Naive thymus-derived CD4-positive, alpha-beta T cell (primary cell): ENCODE measurements around the gene ADAMTS10. TPM values are rescaled to one million over a fixed set of nuclear protein-coding genes. Genes with fewer than 3 reads are reported as not detected.
A peak's percentile ranks its signal among the peaks of the same experiment; 100 is the strongest.

Experiments used
- ATAC-seq: fragments of 150-1000 bp; cut with Tn5 transposase; 2 replicates; pipeline ENCODE4 v1.10.0; 2021; ENCODE audit warnings: mild to moderate bottlenecking, moderate library complexity
- CTCF ChIA-PET: fragments of 350-600 bp; sonication (Branson Sonifier 250); formaldehyde crosslinking; loops from one replicate; lab custom pipeline; 2021; ENCODE audit warnings: antibody characterized with exemption; lab: Charles Lee
- POLR2A ChIA-PET: fragments of 350-600 bp; sonication (Branson Sonifier 250); formaldehyde crosslinking; loops from one replicate; lab custom pipeline; 2021; ENCODE audit warnings: antibody characterized with exemption, inconsistent platforms; lab: Charles Lee
- DNase-seq, 9 donors: peaks; one replicate each; pipeline versions ENCODE4 v3.0.0 to v3.0.0-alpha.2; 2020 to 2022; ENCODE audit warnings: mixed read lengths in 1 of 9
- H3K27ac ChIP-seq: one replicate; pipeline ENCODE4 v1.7.0; 2013; ENCODE audit warnings: mild to moderate bottlenecking, low read depth, low read length, moderate library complexity
- H3K27me3 ChIP-seq, 2 donors: one replicate each; pipeline ENCODE4 v1.7.0; 2013; ENCODE audit warnings: low read length in 2 of 2, mild to moderate bottlenecking in 2 of 2, moderate library complexity in 2 of 2; ENCODE audit not compliant: control insufficient read depth in 2 of 2, insufficient read depth in 2 of 2
- H3K36me3 ChIP-seq, 3 experiments: 1 replicate in 2 of 3; 2 replicates in 1 of 3; pipeline ENCODE4 v1.7.0; 2013; ENCODE audit warnings: low read length in 3 of 3, mild to moderate bottlenecking in 3 of 3, moderate library complexity in 1 of 3; ENCODE audit not compliant: insufficient read depth in 3 of 3, control insufficient read depth in 2 of 3
- H3K4me1 ChIP-seq, 2 donors: one replicate each; pipeline ENCODE4 v1.7.0; 2013; ENCODE audit warnings: low read length in 2 of 2, mild to moderate bottlenecking in 2 of 2, moderate library complexity in 1 of 2; ENCODE audit not compliant: control insufficient read depth in 2 of 2, insufficient read depth in 2 of 2
- H3K4me3 ChIP-seq: 2 replicates; pipeline ENCODE4 v1.7.0; 2013; ENCODE audit warnings: mild to moderate bottlenecking, low read length
- H3K9me3 ChIP-seq, 3 experiments: 1 replicate in 2 of 3; 2 replicates in 1 of 3; pipeline ENCODE4 v1.7.0; 2013; ENCODE audit warnings: low read length in 3 of 3; ENCODE audit not compliant: control insufficient read depth in 2 of 3
- H3K27ac Mint-ChIP-seq, 9 donors: one replicate each; pipeline ENCODE4 v1.8.0; 2020 to 2022; ENCODE audit warnings: mixed read lengths in 9 of 9, mild to moderate bottlenecking in 8 of 9, moderate library complexity in 5 of 9, inconsistent platforms in 2 of 9
- H3K27me3 Mint-ChIP-seq, 5 donors: one replicate each; pipeline ENCODE4 v1.8.0; 2021 to 2022; ENCODE audit warnings: mixed read lengths in 5 of 5, mild to moderate bottlenecking in 1 of 5
- H3K36me3 Mint-ChIP-seq, 5 donors: one replicate each; pipeline ENCODE4 v1.8.0; 2020 to 2022; ENCODE audit warnings: mixed read lengths in 5 of 5, mild to moderate bottlenecking in 3 of 5, inconsistent platforms in 1 of 5
- H3K4me1 Mint-ChIP-seq, 7 donors: one replicate each; pipeline ENCODE4 v1.8.0; 2020 to 2022; ENCODE audit warnings: mixed read lengths in 7 of 7, mild to moderate bottlenecking in 3 of 7, inconsistent platforms in 1 of 7
- H3K4me3 Mint-ChIP-seq, 10 donors: one replicate each; pipeline ENCODE4 v1.8.0; 2020 to 2022; ENCODE audit warnings: mild to moderate bottlenecking in 10 of 10, mixed read lengths in 10 of 10, moderate library complexity in 6 of 10, inconsistent platforms in 2 of 10
- H3K9me3 Mint-ChIP-seq, 11 donors: one replicate each; pipeline ENCODE4 v1.8.0; 2020 to 2022; ENCODE audit warnings: mixed read lengths in 11 of 11, mild to moderate bottlenecking in 4 of 11, inconsistent platforms in 1 of 11, moderate library complexity in 1 of 11
- intact Hi-C, 2 donors: fragments of 100-400 bp; cut with micrococcal nuclease; formaldehyde crosslinking; loops; one replicate each; pipeline ENCODE4 v1.15.1; 2023
- polyA plus RNA-seq, 2 donors: library from polyadenylated mRNA; unstranded; fragments of 300-500 nt; fragmentation: Illumina TruSeq; gene quantifications; one replicate each; pipeline ENCODE4 v1.2.3, GENCODE V29; 2021
- total RNA-seq, 6 experiments: library from RNA in 5 of 6; stranded (reverse) in 5 of 6; gene quantifications; 1 replicate in 5 of 6; 2 replicates in 1 of 6; pipeline ENCODE4 v1.2.3 and lab custom pipeline; 2021 to 2026

The ADAMTS10 gene
- total and polyA plus RNA-seq, 7 experiments from 2014 or later = 1.5 to 102 (median 78.7) TPM

DNA sequence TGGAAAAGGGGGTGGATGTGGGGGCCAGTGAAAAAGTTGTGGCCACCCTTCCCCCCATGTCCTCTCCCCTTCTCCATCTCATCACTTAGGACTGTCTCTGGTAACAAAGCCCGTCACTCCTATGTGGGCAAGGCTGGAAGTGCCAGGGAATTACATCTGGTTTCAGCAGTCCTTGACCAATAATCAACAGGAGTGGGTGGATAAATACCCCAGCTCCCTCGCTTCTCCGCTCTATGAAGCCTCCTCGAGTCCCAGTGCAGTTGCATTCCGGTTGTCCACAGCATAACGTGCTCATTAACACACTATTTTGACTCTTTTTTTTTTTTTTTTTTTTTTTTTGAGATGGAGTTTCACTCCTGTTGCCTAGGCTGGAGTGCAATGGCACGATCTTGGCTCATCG, 64.8 kb downstream of the ADAMTS10 start:
- CTCF ChIA-PET = interaction anchor here (0.6 to 1.5 kb wide), 3 partner anchors 33 to 276 kb away, joined by 3 to 6 read pairs (median 4); no protein-coding TSS in a partner anchor
- POLR2A ChIA-PET = interaction anchor here (1.2 to 2.4 kb wide), 3 partner anchors 26 to 33 kb away, joined by 3 to 10 read pairs (median 5); partner anchors contain the start of gene ZNF414
- Histone ChIP-seq H3K9me3 (no peaks in the 10 kb centered on the region), H3K4me3 (no peak overlapping the region), H3K36me3 (peaks cover 0 to 6% (median 0%) of the 10 kb centered on the region in 3 experiments), H3K4me1 (no peaks in the 10 kb centered on the region), H3K27me3 (no peaks in the 10 kb centered on the region), H3K27ac (no peak overlapping the region)
- Mint-ChIP-seq H3K4me3 (no peak overlapping the region), H3K27me3 (no peaks in the 10 kb centered on the region), H3K36me3 (peaks cover 0 to 23% (median 0%) of the 10 kb centered on the region in 5 donors), H3K9me3 (no peaks in the 10 kb centered on the region), H3K27ac (no peak overlapping the region), H3K4me1 (peaks cover 0 to 5% (median 0%) of the 10 kb centered on the region in 7 donors)
- intact Hi-C loops = no loop called here
- DNase-seq = no peak
- no peak for ATAC-seq

DNA sequence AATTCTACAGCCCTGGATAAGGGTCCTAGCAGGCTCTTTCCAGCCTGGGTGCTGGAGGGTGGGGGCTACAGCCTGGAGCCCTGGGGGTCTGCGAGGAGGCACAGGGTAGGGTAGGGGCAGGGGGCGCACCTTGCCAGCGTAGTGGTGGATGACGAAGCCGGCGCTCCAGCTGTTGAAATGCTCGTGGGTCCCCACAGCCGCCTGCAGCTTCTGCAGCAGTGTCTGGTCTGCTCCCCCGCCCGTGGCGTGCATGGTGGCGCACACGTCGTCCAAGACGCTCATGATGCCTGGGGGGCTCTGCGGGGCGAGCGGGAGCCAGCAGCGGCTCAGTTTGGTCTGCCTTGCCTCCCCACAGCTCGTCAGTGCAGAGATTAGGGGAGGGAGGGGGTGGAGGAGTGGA, 66.3 kb downstream of the ADAMTS10 start:
- no peaks in the 10 kb centered on the region for H3K9me3 Mint-ChIP-seq
- Histone ChIP-seq H3K27ac (no peak overlapping the region), H3K9me3 (no peaks in the 10 kb centered on the region), H3K4me3 (no peak overlapping the region), H3K36me3 (peaks cover 0 to 6% (median 0%) of the 10 kb centered on the region in 3 experiments), H3K4me1 (no peaks in the 10 kb centered on the region), H3K27me3 (no peaks in the 10 kb centered on the region)
- ChIA-PET CTCF (interaction anchor here (1.3 to 1.5 kb wide), 2 partner anchors 34 to 35 kb away, joined by 4 read pairs; partner anchors contain the start of gene MYO1F), POLR2A (interaction anchor here (2.0 kb wide), 1 partner anchor 27 kb away, joined by 5 read pairs; no protein-coding TSS in a partner anchor)
- no peak overlapping the region for H3K4me3 Mint-ChIP-seq
- intact Hi-C loops = no loop called here
- peaks cover 0 to 24% (median 0%) of the 10 kb centered on the region in 5 donors for H3K36me3 Mint-ChIP-seq
- no peak overlapping the region for H3K27ac Mint-ChIP-seq
- no peaks in the 10 kb centered on the region for H3K27me3 Mint-ChIP-seq
- no peak for DNase-seq
- peaks cover 0 to 5% (median 0%) of the 10 kb centered on the region in 7 donors for H3K4me1 Mint-ChIP-seq
- ATAC-seq = no peak

GRCh38 chr19:8539621-8540149, 70.8 kb downstream of the ADAMTS10 start:
- POLR2A ChIA-PET = no interaction called here
- no peaks in the 10 kb centered on the region for H3K4me1 ChIP-seq
- CTCF ChIA-PET = interaction anchor here (0.7 to 1.4 kb wide), 2 partner anchors 38 to 67 kb away, joined by 3 to 5 read pairs; partner anchors contain the start of gene MYO1F
- ATAC-seq (no peak), DNase-seq (no peak)
- H3K9me3 ChIP-seq = no peaks in the 10 kb centered on the region
- no peaks in the 10 kb centered on the region for H3K27me3 Mint-ChIP-seq
- H3K4me1 Mint-ChIP-seq = peaks cover 0 to 8% (median 0%) of the 10 kb centered on the region in 7 donors
- H3K9me3 Mint-ChIP-seq = no peaks in the 10 kb centered on the region
- H3K36me3 Mint-ChIP-seq = peaks cover 0 to 32% (median 0%) of the 10 kb centered on the region in 5 donors
- no peaks in the 10 kb centered on the region for H3K27me3 ChIP-seq
- intact Hi-C loops = no loop called here
- peaks cover 0 to 6% (median 0%) of the 10 kb centered on the region in 3 experiments for H3K36me3 ChIP-seq
- no peak overlapping the region for H3K27ac Mint-ChIP-seq
- no peak overlapping the region for H3K4me3 Mint-ChIP-seq
- no peak overlapping the region for H3K27ac ChIP-seq
- no peak overlapping the region for H3K4me3 ChIP-seq

- Mint-ChIP-seq H3K27ac (no peak overlapping the region), H3K4me3 (no peak overlapping the region), H3K36me3 (peaks cover 0 to 34% (median 0%) of the 10 kb centered on the region in 5 donors), H3K27me3 (no peaks in the 10 kb centered on the region), H3K4me1 (peaks cover 0 to 8% (median 1%) of the 10 kb centered on the region in 7 donors), H3K9me3 (no peaks in the 10 kb centered on the region)
- no peak for DNase-seq
- no peak for ATAC-seq
- Histone ChIP-seq H3K9me3 (no peaks in the 10 kb centered on the region), H3K36me3 (peaks cover 0 to 12% (median 0%) of the 10 kb centered on the region in 3 experiments), H3K27ac (no peak overlapping the region), H3K4me3 (no peak overlapping the region), H3K4me1 (no peaks in the 10 kb centered on the region), H3K27me3 (no peaks in the 10 kb centered on the region)
- intact Hi-C loops = no loop called here
- POLR2A ChIA-PET = interaction anchor here (0.7 to 2.8 kb wide), 2 partner anchors 16 to 65 kb away, joined by 3 to 6 read pairs; no protein-coding TSS in a partner anchor
- CTCF ChIA-PET = interaction anchor here (1.0 kb wide), 1 partner anchor 42 kb away, joined by 3 read pairs; no protein-coding TSS in a partner anchor
Observed at GRCh38 chr19:8537099-8537498, 73.4 kb downstream of the ADAMTS10 start.

DNA sequence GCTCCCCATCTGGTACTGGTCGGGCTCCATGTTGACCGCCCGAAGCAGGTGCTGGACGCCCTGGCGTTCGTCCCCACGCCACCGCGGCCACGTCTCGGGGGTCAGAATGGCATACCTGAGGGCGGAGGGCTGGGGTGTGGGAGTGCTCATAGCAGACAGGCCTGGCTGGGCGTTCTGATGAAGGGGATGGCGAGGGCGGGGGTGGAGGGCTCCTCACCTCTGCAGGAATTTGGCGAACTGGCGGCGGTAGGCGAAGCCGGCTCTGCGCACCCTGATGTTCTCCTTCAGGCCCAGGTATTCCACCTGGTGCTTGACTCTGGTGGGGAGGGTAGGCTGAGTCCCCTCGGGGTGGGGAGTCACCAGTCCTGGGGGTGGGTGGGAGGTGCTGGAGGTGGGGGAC, 74.2 kb downstream of the ADAMTS10 start:
- H3K36me3 ChIP-seq = peaks cover 0 to 6% (median 0%) of the 10 kb centered on the region in 3 experiments
- POLR2A ChIA-PET = no interaction called here

DNA sequence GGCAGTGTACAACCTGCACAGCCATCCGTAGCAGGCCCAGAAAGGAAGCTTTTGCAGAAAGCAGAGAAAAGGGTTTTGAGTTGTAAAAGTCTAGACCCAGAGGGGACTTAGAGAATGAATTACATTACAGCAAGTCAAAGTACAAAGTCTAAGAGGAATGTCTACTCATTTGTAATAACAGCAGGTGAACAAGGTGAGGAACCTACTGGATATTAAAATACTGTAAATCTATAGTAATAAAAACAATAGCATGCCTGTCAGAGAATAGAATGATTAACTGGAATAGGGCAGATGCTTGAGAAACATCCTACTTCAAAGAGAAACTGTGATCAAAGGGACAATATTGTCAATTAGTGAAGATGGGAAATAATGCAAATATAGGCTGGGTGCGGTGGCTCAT, 78.3 kb downstream of the ADAMTS10 start:
- Mint-ChIP-seq H3K27me3 (no peaks in the 10 kb centered on the region), H3K36me3 (peaks cover 0 to 56% (median 0%) of the 10 kb centered on the region in 5 donors), H3K9me3 (no peaks in the 10 kb centered on the region), H3K4me3 (no peak overlapping the region), H3K27ac (peak overlapping the region in 3 of 9 donors; percentile 8 to 48 (median 13)), H3K4me1 (peaks cover 5 to 25% (median 15%) of the 10 kb centered on the region in 7 donors)
- Histone ChIP-seq H3K27me3 (no peaks in the 10 kb centered on the region), H3K27ac (no peak overlapping the region), H3K36me3 (peaks cover 0 to 30% (median 0%) of the 10 kb centered on the region in 3 experiments), H3K4me3 (no peak overlapping the region), H3K4me1 (peaks cover 0 to 11% of the 10 kb centered on the region in 2 donors), H3K9me3 (no peaks in the 10 kb centered on the region)
- DNase-seq (no peak), ATAC-seq (no peak)
- ChIA-PET POLR2A (interaction anchor here (0.7 kb wide), 1 partner anchor 46 kb away, joined by 4 read pairs; no protein-coding TSS in a partner anchor), CTCF (interaction anchor here (0.9 kb wide), 1 partner anchor 49 kb away, joined by 7 read pairs; no protein-coding TSS in a partner anchor)
- intact Hi-C loops = no loop called here

More for the DNA sequence above, 74.2 kb downstream of the ADAMTS10 start:
- no peak for ATAC-seq
- CTCF ChIA-PET = no interaction called here
- Mint-ChIP-seq H3K27me3 (no peaks in the 10 kb centered on the region), H3K9me3 (no peaks in the 10 kb centered on the region), H3K4me1 (peaks cover 0 to 8% (median 3%) of the 10 kb centered on the region in 7 donors), H3K4me3 (no peak overlapping the region), H3K27ac (peak overlapping the region in 1 of 9 donors; percentile 71), H3K36me3 (peaks cover 0 to 37% (median 0%) of the 10 kb centered on the region in 5 donors)
- Histone ChIP-seq H3K4me3 (no peak overlapping the region), H3K4me1 (no peaks in the 10 kb centered on the region), H3K27ac (no peak overlapping the region), H3K9me3 (no peaks in the 10 kb centered on the region), H3K27me3 (no peaks in the 10 kb centered on the region)
- intact Hi-C loops = no loop called here
- no peak for DNase-seq
